DOHH2 (cell line): ENCODE measurements around the gene DMD.

Source experiments
- H3F3A ChIP-seq: fragments of 200-600 bp; sonication (generic), shearing (Covaris generic); 2 replicates; pipeline ENCODE4 v1.6.0; 2016; ENCODE audit warnings: antibody characterized with exemption, mild to moderate bottlenecking; ENCODE audit not compliant: control insufficient read depth, insufficient read depth
- H3K27ac ChIP-seq: fragments of 200-600 bp; sonication (generic); 2 replicates; pipeline ENCODE4 v1.5.1; 2014; ENCODE audit warnings: low read depth, mild to moderate bottlenecking, low read length, moderate library complexity
- H3K27me3 ChIP-seq: fragments of 200-600 bp; sonication (generic); 2 replicates; pipeline ENCODE4 v1.6.1; 2014; ENCODE audit warnings: mild to moderate bottlenecking, low read length, mixed read lengths; ENCODE audit not compliant: control insufficient read depth
- H3K36me3 ChIP-seq: fragments of 200-600 bp; sonication (generic); 2 replicates; pipeline ENCODE4 v1.6.1; 2014; ENCODE audit warnings: mild to moderate bottlenecking, low read length, moderate library complexity, mixed read lengths; ENCODE audit not compliant: control insufficient read depth
- H3K4me1 ChIP-seq: fragments of 200-600 bp; sonication (generic); 2 replicates; pipeline ENCODE4 v1.6.1; 2014; ENCODE audit warnings: mild to moderate bottlenecking, low read length, mixed read lengths; ENCODE audit not compliant: control insufficient read depth
- H3K4me2 ChIP-seq: fragments of 200-600 bp; sonication (generic); 2 replicates; pipeline ENCODE4 v1.6.0; 2014; ENCODE audit warnings: mild to moderate bottlenecking, low read length, moderate library complexity
- H3K4me3 ChIP-seq: fragments of 200-600 bp; sonication (generic); 2 replicates; pipeline ENCODE4 v1.5.1; 2014; ENCODE audit warnings: mild to moderate bottlenecking, low read length, mixed read lengths
- H3K79me2 ChIP-seq: fragments of 200-600 bp; sonication (generic); 2 replicates; pipeline ENCODE4 v1.6.1; 2014; ENCODE audit warnings: mild to moderate bottlenecking, low read length, mixed read lengths; ENCODE audit not compliant: control insufficient read depth
- H3K9me2 ChIP-seq: fragments of 200-600 bp; sonication (generic); replicated peaks from 2 replicates; pipeline ENCODE4 v1.6.1; 2014; ENCODE audit warnings: mild to moderate bottlenecking, low read length, mixed read lengths; ENCODE audit not compliant: control insufficient read depth
- H3K9me3 ChIP-seq: fragments of 200-600 bp; sonication (generic); 2 replicates; pipeline ENCODE4 v1.6.1; 2014; ENCODE audit warnings: antibody characterized with exemption, low read length, mixed read lengths; ENCODE audit not compliant: control insufficient read depth, insufficient read depth
- H4K20me1 ChIP-seq: fragments of 200-600 bp; sonication (generic); 2 replicates; pipeline ENCODE4 v1.6.0; 2014; ENCODE audit warnings: low read depth, mild to moderate bottlenecking, antibody characterized with exemption, low read length, moderate library complexity; ENCODE audit not compliant: control insufficient read depth, insufficient read depth
- CTCF ChIP-seq: fragments of 200-600 bp; sonication (generic); IDR thresholded peaks from one replicate; pipeline ENCODE4 v1.5.1; 2014; ENCODE audit warnings: antibody characterized with exemption, mild to moderate bottlenecking, low read depth, low read length; ENCODE audit not compliant: poor library complexity, severe bottlenecking
- EZH2phosphoT487 ChIP-seq: fragments of 200-600 bp; sonication (generic); IDR thresholded peaks from 2 replicates; pipeline ENCODE4 v1.6.1; 2017; ENCODE audit warnings: borderline replicate concordance, mild to moderate bottlenecking, antibody characterized with exemption, low read length, moderate library complexity, mixed read lengths

DMD gene

GRCh38 chrX:31337332-31337731, 1874.0 kb downstream of the DMD start:
- Histone ChIP-seq H3K4me3 (no peak overlapping the region), H3K4me1 (no peaks in the 10 kb centered on the region), H3F3A (no peaks in the 10 kb centered on the region), H3K36me3 (no peaks in the 10 kb centered on the region), H3K79me2 (no peaks in the 10 kb centered on the region), H3K27me3 (no peaks in the 10 kb centered on the region), H3K9me2 (no peaks in the 10 kb centered on the region), H3K27ac (no peak overlapping the region), H3K9me3 (no peaks in the 10 kb centered on the region), H3K4me2 (no peak overlapping the region), H4K20me1 (no peaks in the 10 kb centered on the region)
- no peak for TF ChIP-seq EZH2phosphoT487
- no peak for TF ChIP-seq CTCF

GRCh38 chrX:31336419-31336818, 1874.9 kb downstream of the DMD start:
- Histone ChIP-seq H3K27ac (no peak overlapping the region), H4K20me1 (no peaks in the 10 kb centered on the region), H3K79me2 (no peaks in the 10 kb centered on the region), H3K9me3 (no peaks in the 10 kb centered on the region), H3K9me2 (no peaks in the 10 kb centered on the region), H3K4me3 (no peak overlapping the region), H3K27me3 (no peaks in the 10 kb centered on the region), H3K36me3 (no peaks in the 10 kb centered on the region), H3K4me2 (no peak overlapping the region), H3K4me1 (no peaks in the 10 kb centered on the region), H3F3A (no peaks in the 10 kb centered on the region)
- TF ChIP-seq CTCF (no peak), EZH2phosphoT487 (no peak)

- no peak for TF ChIP-seq EZH2phosphoT487
- TF ChIP-seq CTCF, result no peak
These were observed 1876.4 kb downstream of the DMD start for GRCh38 chrX:31334997-31335396.

More at GRCh38 chrX:31334997-31335396, 1876.4 kb downstream of the DMD start:
- H3K79me2 ChIP-seq, result no peaks in the 10 kb centered on the region
- H4K20me1 ChIP-seq, result no peaks in the 10 kb centered on the region
- H3F3A ChIP-seq, result no peaks in the 10 kb centered on the region
- H3K36me3 ChIP-seq, result no peaks in the 10 kb centered on the region
- no peak overlapping the region for H3K4me2 ChIP-seq
- no peaks in the 10 kb centered on the region for H3K27me3 ChIP-seq
- H3K9me3 ChIP-seq, result no peaks in the 10 kb centered on the region
- H3K4me1 ChIP-seq, result no peaks in the 10 kb centered on the region
- no peaks in the 10 kb centered on the region for H3K9me2 ChIP-seq
- H3K27ac ChIP-seq, result no peak overlapping the region
- no peak overlapping the region for H3K4me3 ChIP-seq
